HG03439 (cell line): Measurements from ENCODE around the gene TPK1.
"Not testable (repeated sequence)": the region's sequence is repeated elsewhere in the genome, so short reads cannot be mapped to it uniquely, and the experiment has no call there.

ENCODE experiments used
- ATAC-seq: cut with Tn5 transposase; IDR thresholded peaks from one replicate; pipeline ENCODE4 v1.9.1; 2021; ENCODE audit warnings: mild to moderate bottlenecking, moderate library complexity; ENCODE audit not compliant: unreplicated experiment

The TPK1 gene

GRCh38 chr7:144418931-144419330, 416.9 kb downstream of the TPK1 start:
- not testable (repeated sequence) for ATAC-seq

GRCh38 chr7:144416341-144416740, 419.5 kb downstream of the TPK1 start:
- ATAC-seq = no peak

- ATAC-seq = no peak
Observed at GRCh38 chr7:144415858-144416257, 420.0 kb downstream of the TPK1 start.

- ATAC-seq = no peak
Observed at GRCh38 chr7:144414815-144415214, 421.0 kb downstream of the TPK1 start.

- ATAC-seq = no peak
Observed at GRCh38 chr7:144410441-144410840, 425.4 kb downstream of the TPK1 start.

GRCh38 chr7:144408121-144408520, 427.7 kb downstream of the TPK1 start:
- no peak for ATAC-seq

- no peak for ATAC-seq
Observed at GRCh38 chr7:144407266-144407931, 428.5 kb downstream of the TPK1 start.

- ATAC-seq = no peak
Observed at GRCh38 chr7:144404946-144405345, 430.9 kb downstream of the TPK1 start.

- no peak for ATAC-seq
Observed at GRCh38 chr7:144403649-144404061, 432.2 kb downstream of the TPK1 start, which contains the start of gene NOBOX. Gene NOBOX, minus strand, starts transcription at chr7:144403693.

- no peak for ATAC-seq
Observed at GRCh38 chr7:144403102-144403501, 432.8 kb downstream of the TPK1 start.
